NCI-H1417 treated with DMSO at 0.1 percent for 48 hours (cell line): ENCODE results near the gene CHST15.

Experiments
- DNase-seq: peaks from one replicate; lab custom pipeline; 2025; lab: John Stamatoyannopoulos, UW

Gene CHST15

DNA sequence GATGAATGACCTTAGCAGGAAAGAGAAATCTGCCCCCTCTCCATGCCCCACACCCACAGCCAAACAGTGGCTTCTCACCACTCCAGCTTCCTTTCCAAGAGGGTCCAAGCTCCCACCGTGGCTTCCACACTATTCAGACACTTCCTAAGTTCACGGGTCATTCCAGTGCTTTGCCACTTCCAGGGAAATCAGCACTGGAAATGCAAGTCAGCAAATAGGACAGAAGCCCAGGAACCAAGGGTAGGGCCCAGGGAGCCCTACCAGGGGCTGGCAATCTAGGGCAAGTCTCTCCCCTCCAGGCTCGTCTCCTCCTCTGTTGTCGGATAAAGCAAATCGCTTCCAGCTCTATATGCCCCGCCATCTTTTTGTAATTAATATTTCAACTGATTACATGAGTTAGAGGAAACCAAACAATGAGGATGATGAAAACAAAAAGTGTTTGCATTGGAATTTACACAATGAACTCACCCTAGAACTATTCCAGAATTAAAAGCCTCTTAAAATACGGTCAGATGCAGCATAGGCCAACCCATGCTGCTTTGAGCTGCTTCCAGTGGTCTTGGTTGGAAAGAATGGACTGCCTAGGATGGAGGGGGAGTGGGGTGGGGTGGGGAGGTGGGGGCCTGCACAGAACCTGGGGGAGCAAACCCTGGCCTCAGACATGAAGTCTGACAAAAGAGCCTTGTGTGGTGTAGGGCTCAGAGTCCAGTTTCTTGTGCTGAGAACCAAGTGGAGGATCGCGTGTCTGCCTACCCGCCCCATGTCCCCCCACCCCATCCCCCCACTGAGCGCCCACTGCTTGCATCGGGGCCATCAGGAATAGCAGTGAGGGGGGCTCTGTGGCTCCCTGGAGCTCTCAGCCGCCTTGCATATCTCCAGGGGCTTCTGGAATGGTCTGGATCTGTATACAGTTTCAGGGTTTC is 127.2 kb downstream of the CHST15 start:
- no peak for DNase-seq

GRCh38 chr10:123964953-123965352 is 128.4 kb downstream of the CHST15 start:
- no peak for DNase-seq

DNA sequence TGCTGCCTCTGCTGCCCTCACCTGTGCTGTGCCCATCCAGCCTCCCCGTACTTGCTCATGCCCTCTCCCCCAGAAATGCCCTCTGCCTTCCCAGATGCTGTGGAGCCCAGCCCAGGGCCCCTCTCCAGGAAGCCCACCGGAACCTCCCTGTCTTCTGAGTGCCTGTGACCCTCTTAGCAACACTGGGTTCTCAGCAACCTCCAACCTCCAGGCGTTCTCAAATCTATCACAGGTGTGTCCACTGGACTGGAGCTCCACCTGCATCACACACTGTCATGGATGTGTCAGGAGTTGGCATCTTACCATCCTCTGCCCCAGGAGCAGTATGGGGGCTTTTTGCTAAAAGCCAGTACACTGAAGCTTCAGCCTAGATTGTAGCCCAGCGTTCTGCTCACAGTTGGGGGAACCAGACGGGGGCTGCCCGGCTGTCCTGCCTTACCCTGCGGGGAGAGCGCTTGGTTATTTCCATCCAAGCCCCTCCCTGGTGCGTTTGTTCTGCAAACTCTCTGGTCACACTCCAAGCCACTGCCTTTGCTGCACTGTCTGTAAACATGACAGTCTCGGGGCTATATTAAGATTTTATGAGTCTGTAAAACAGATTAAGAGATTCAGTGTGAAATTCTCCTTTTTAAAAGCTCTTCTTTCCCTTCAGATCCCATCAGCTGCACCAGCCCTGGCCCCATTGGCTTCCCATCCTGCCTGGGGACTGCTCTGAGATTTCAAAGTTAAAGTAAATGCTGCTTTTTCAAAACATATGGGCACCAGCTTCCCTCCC is 130.5 kb downstream of the CHST15 start:
- no peak for DNase-seq

DNA sequence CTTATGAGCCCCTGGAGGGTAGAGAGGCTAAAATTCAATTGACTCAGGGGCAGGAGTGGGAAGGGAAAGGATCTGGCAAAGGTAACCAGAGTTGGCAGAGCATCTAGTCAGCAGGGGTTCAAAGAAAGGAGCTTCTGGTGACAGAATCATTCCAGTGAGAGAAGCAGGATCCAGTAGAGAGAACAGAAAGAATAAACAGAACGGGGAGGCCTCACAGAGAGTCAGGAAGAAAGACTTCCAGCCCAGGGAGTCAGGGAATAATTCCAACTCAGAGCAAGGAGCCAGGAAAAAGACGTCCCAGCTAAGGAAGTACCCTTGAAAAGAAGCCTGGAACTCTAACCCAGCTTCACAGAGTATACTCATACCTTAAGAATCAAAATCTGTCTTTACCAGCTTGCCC is 135.2 kb downstream of the CHST15 start:
- DNase-seq: no peak
